ENCODE data around the gene SLC27A1.
A peak's percentile ranks its signal among the peaks of the same experiment; 100 is the strongest.

Gene SLC27A1

DNA sequence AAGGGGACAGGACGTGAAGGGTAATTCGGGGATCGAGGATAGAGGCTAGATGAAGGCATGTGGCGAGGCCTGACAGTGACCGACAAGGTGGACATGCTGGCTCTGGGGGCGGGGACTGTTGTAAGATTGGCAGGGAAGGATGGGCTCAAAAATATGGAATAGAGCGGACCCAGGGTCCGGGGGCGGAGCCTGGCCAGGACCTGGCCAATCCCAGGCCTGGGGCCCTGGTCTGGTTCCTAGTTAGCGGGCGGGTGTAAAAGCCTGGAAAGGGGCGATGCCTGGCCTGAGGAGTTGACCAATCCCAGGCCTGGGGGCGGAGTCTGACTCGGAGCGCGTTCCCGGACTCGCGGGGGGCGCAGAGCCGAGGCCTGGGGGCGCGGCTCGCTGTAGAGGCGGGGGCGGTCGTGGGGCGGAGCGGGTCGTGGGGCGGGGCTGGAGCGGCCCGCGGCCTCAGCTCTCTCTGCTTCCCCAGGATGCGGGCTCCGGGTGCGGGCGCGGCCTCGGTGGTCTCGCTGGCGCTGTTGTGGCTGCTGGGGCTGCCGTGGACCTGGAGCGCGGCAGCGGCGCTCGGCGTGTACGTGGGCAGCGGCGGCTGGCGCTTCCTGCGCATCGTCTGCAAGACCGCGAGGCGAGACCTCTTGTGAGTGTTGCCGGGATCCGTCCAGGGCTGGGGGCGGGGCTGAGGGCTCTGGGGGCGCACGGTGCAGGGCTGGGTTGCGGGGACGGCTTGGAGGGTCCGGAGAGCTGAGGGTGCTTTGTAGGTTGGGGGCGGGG lies at the start of gene SLC27A1:
Gene SLC27A1, plus strand, starts transcription at position 457 of the 774 bp plus-strand sequence. Its CDS starts 17 bp downstream, at position 474.
- peak; percentile 97 for DNase-seq (ENCODE audit: low spot score)

GRCh38 chr19:17421942-17422341 lies 48.4 kb upstream of the SLC27A1 start:
- DNase-seq (ENCODE audit: low spot score) = no peak

- no peak for DNase-seq (ENCODE audit: low spot score)
Measured at GRCh38 chr19:17423429-17424208, 46.7 kb upstream of the SLC27A1 start.

GRCh38 chr19:17424743-17425365 lies 45.5 kb upstream of the SLC27A1 start:
- DNase-seq (ENCODE audit: low spot score) = peak; percentile 53

DNA sequence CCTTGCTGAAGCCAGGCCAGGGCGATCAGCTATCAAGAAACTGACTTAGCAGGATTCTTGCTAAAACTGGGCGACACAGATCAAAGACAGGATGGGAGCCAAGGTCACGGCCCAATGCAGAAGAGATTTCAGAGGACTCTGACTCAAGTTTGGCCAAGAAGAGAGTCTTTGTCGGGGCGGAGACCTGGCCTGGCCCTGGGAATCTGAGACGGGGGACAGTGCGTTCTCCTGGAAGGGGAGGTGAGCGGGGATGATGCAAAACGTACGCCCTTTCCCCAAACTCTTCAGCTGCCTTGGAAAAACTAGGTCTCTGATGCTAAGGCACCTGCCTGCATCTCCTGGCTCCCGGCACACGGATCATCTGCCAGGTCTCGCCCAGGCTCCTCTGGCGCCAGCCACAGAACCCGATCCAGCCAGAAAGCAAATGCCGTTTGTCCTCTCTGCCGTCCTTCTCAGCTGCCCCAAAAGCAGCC lies 40.6 kb upstream of the SLC27A1 start:
- no peak for DNase-seq (ENCODE audit: low spot score)

DNA sequence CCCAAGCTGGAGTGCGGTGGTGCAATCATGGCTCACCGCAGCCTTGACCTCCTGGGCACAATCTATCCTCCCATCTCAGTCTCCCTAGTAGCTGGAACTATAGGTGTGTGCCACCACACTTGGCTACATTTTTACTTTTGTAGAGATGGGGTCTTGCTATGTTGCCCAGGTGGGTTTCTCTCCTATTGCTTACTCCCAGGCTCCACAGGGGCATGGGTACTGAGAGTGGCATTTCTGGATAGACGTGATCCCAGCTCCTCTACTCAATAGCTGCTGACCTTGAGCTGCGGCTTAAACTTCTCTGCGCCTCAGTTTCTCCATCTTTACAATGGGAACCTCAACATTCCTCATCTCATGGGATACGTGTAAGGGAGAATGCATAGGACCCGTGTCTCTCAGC lies 38.9 kb upstream of the SLC27A1 start:
- no peak for DNase-seq (ENCODE audit: low spot score)

DNA sequence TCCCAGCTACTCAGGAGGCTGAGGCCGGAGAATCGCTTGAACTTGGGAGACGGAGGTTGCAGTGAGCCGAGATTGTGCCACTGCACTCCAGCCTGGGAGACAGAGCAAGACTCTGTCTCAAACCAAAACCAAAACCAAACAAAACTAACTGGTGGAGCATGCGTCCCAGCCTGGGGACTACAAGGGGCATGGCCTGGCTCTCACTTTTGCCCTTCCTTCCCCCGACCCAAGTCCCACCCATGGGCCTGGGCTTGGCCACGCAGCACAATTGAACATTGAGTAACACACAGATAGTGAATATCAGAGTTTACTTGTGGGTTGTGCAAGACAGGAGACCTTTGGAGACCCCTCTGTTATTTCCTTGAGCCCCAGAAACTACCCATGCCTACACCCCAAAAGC lies 35.1 kb upstream of the SLC27A1 start:
- DNase-seq (ENCODE audit: low spot score) = no peak

DNA sequence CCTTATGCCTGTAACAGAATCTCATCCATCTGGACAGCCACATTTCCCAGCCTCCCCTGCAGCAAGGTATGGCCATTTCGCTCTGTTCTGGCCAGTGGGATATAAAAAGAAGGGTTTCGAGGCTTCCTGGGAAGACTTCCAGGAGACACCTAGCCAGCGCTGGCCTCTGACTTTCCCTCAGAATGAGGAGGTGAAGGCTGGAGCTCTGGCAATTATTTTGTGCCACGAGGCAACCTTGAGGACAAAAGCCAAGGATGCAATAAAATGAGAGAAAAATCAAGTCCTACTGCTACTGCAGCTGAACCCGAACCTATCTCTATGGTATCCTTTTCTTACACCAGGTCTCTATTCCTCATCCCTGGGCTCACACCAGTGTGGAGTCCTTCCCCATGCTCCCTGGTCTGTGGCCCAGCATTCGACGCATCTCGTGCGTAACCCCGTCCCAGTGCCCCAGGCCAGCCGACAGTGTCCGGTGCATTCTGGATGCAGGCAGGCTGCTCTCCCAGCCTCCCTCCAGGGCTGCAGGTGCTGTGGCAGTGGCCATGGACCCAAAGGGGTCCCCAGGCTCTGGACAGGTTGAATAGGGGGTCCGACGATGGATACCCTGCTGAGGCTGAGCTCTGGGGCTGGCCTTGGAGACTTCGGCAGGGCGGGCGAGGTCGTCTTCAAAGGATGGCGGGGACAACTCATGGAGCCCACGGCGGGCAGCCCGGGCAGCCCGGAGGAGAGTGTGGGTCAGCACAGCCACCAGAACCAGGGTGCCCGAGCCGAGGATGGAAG lies 34.0 kb upstream of the SLC27A1 start:
- DNase-seq (ENCODE audit: low spot score) = no peak

GRCh38 chr19:17436874-17437267 lies 33.5 kb upstream of the SLC27A1 start:
- DNase-seq (ENCODE audit: low spot score) = no peak

DNA sequence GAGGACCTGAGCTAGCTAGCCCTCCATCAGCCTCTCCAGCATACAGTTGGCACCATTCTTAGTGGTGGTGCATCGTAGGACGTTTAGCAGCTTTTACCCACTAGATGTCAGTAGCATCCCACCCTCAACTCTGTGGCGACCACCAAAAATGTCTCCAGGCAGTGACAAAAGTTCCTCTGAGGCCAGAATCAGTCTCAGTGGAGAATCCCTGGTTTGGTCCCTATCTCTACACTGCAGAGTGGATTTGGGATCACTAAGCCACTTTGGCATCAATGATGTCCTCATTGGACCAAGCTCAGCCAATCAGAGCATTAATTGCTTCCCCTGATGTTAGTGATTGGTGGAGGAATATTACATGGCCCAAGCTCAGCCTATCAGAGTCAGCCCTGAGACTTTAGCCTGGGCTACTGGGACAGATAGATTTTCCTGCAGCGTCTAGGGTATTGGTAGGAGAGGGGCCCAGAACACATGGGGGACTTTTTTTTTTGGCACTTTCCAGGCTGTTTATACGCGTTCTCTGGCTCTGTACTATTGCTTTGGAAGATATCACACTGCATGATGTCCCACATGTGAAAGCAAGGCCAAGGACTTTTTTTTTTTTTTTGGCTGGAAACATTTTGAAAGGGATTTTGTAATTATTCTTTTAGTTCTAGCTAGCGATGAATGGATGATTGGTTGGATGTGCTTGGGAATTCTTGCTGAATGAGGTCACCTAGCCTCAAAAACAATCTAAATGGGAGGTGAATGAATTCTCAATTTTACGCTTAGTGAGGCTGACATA lies 28.9 kb upstream of the SLC27A1 start:
- DNase-seq (ENCODE audit: low spot score) = peak; percentile 40

GRCh38 chr19:17445526-17446165 lies 24.7 kb upstream of the SLC27A1 start:
- no peak for DNase-seq (ENCODE audit: low spot score)

DNA sequence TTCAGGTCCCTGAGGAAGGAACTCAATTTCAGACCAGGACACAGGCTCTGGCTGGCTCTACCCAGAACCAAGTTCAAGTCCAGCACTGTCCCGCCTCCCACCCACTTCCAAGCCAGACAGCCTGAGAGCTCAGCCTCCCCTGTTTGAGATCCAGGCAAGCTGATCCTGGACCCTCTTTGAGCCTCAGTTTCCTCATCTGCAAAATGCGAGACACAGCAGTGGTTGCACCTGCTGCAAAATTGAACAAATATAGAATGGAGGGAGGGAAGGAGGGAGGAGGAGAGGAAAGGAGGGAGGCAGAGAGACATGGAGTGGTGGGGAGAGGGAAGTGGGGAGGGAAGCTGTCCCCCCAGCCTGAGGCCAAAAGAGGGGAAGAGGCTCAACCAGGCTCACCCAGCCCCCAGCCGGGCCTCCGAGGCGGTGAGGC lies 22.6 kb upstream of the SLC27A1 start:
- DNase-seq (ENCODE audit: low spot score) = no peak

DNA sequence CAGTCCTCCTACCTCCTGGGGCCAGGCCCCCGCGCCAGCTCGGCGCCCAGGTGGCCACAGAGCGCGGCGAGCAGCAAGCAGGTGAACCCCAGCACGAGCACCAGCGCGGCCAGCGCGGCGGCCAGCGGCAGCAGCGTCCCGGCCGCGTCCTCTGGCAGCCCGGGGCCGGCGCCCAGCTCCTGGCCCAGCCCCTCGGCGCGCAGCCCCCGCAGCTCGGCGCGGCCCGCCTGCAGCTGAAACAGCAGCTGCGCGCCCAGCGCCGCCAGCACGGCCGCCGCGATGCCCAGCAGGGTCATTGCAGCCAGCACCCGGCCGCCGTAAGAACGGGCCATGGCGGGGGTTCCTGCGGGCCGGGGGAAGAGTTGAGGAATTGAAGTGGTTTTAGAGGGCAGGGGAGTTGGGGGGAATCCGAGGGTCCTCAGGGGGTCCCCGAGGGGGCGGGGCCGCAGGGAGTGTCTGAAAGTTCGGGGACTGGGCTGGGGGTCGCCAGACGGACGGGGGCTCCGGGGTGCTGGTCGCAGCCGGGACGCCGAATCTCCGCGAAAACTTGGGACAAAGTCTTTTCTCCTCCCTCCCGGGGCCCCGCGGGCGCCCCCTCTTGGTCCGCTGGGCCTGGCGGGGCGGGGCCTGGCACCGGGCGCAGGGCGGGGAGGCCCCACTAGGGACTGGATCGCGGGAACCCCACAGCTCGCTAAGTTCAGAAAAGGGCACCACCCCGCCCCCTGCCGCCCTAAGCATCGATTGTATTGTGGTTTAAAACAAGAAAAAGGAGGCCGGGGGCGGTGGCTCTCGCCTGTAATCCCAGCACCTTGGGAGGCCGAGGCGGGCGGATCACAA lies 22.0 kb upstream of the SLC27A1 start, which contains the start of gene TMEM221:
Gene TMEM221, minus strand, starts transcription at position 538 of the 837 bp plus-strand sequence. Its CDS starts 206 bp downstream, at position 332.
- peak; percentile 83 for DNase-seq (ENCODE audit: low spot score)

DNA sequence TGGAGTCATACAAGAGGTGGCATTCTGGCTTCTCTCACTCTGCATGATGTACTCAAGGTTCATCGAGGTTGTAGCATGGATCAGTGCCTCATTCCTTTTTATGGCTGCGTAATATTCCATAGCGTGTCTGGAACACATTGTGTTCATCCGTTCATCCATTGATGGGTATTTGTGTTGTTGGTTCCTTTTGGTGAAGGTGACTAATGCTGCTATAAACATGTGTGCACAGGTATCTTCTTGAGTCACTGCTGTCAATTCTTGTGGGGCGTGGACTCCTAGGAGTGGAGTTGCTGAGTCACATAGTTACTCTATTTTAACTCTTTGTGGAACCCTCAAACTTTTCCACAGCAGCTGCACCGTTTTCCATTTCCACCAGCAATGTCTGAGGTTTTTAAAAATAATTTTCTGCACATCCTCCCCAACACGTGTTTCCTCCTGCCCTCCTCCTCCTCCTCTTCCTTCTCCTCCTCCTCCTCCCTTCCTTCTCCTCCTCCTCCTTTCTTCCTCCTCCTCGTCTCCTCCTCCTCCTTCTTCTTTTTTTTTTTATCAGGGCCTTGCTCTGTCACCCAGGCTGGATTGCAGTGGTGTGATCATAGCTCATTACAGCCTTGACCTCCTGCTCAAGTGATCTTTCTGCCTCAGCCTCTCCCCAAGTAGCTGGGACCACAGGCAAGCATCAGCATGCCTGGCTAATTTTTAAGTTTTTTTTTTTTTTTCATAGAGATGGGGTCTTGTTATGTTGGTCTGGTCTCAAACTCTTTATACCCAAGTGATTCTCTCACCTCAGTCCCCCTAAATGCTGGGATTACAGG lies 19.9 kb upstream of the SLC27A1 start:
- DNase-seq (ENCODE audit: low spot score) = no peak

DNA sequence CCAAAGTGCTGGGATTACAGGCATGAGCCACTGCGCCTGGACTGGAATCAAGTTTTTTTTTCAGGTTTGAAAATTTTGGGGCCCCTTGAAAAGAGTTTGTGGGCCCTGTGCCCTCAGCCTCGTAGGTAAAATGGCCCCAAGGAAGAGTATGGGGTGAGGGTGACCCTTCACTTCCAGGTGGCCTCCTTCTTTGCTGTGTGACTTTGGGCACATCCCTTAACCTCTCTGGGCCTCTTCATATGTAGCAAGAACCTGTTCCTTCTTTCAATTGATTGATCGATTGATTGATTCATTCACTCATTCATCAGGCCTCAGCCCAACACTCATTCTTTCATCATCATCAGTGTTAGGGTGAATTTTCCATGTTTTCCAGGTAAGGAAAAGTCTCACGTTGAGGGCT lies 18.5 kb upstream of the SLC27A1 start:
- no peak for DNase-seq (ENCODE audit: low spot score)

DNA sequence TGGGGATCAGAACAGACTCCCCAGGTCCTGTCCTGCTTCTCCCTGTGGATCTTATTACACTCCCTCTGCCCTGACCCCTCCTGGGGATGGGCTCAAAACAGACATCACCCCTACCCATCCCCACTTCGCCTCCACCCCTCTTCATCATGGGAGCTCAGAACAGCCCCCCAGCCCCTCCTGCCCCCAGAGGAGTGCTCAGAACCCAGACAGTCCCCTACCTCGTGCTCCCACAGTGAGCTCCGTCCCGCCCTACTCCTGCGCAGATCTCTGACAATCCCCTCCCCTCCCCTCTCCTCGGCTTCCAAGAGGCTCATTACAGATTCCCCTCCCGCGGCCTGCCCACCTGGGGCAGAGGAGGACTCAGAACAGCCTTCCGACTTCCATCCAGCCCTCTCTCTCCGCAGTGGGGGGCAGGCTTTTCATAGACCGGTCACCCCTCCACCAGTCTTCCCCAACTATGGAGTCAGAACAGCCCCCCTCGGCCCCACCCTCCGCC lies 15.7 kb upstream of the SLC27A1 start:
- no peak for DNase-seq (ENCODE audit: low spot score)

- no peak for DNase-seq (ENCODE audit: low spot score)
Measured at GRCh38 chr19:17455308-17456123, 14.8 kb upstream of the SLC27A1 start.

DNA sequence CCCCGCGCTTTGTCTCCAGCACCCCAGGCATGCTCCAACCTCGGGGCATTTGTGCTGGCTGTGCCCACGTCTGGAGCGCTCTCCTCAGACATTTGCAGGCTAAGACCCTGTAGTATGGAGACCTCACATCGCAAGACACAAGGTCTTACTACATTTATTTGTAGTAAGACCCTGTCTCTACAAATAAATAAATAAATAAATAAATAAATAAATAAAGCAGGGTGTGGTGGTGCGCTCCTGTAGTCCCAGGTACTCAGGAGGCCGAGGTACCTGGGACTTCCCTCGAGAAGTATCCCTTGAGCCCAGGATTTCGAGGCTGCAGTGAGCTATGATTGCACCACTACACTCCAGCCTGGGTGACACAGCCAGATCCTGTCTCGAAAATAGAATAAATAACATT lies 14.2 kb upstream of the SLC27A1 start:
- no peak for DNase-seq (ENCODE audit: low spot score)
